Measurements from ENCODE around the gene DNAH17.

- TF ChIP-seq POLR2AphosphoS5 (IDR thresholded peaks at IDR 0.05; ENCODE audit: low read depth, low read length) = no peak
- TF ChIP-seq RFX5 (IDR thresholded peaks at IDR 0.05; ENCODE audit: borderline replicate concordance, low read depth, low read length) = no peak
- TF ChIP-seq NANOG (IDR thresholded peaks at IDR 0.05; ENCODE audit: insufficient read depth, low read depth, low read length, poor library complexity, severe bottlenecking) = no peak
- TF ChIP-seq TCF12 (IDR thresholded peaks at IDR 0.05; ENCODE audit: low read depth, low read length) = no peak
Observed at GRCh38 chr17:78486946-78487680, 90.1 kb downstream of the DNAH17 start.
